Thyroid gland (tissue), 4 donors: Measurements from ENCODE around the gene GPR155.

Source experiments
- POLR2A ChIP-seq, 2 donors: fragments of 450-650 bp; IDR thresholded peaks; one replicate each; pipeline ENCODE4 v1.6.1; 2017; ENCODE audit warnings: antibody characterized with exemption in 2 of 2, mild to moderate bottlenecking in 2 of 2, moderate library complexity in 1 of 2
- TF ChIP-seq, protein P1 (sequence below), 6 experiments: fragments of 200-600 bp in 3 of 6; fragments of 450-650 bp in 3 of 6; sonication (generic) in 3 of 6; IDR thresholded peaks; one replicate each; pipeline ENCODE4 v1.5.1; 2016 to 2019; ENCODE audit warnings: antibody characterized with exemption in 6 of 6, mild to moderate bottlenecking in 2 of 6, inconsistent platforms in 1 of 6, moderate library complexity in 1 of 6

DNA sequence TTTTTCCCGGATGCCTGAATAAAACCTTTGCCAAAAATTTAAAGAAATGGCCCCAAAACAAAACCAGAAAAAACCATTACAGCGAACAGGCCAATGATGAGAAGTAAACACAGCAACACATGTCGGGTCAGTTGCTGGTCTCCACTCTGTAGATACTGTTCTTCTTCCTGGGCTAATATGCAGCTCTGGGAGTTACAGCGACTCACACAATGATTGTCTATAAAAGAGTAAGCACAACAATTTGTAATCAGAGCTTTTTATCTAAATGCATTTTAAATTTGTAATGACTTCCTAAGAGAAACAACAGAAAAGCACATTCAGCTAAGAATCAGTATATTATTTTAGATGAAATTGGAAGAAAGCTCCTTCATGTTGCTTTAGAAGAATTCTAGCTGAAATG lies 40.3 kb downstream of the GPR155 start:
- TF ChIP-seq, protein P1, sequence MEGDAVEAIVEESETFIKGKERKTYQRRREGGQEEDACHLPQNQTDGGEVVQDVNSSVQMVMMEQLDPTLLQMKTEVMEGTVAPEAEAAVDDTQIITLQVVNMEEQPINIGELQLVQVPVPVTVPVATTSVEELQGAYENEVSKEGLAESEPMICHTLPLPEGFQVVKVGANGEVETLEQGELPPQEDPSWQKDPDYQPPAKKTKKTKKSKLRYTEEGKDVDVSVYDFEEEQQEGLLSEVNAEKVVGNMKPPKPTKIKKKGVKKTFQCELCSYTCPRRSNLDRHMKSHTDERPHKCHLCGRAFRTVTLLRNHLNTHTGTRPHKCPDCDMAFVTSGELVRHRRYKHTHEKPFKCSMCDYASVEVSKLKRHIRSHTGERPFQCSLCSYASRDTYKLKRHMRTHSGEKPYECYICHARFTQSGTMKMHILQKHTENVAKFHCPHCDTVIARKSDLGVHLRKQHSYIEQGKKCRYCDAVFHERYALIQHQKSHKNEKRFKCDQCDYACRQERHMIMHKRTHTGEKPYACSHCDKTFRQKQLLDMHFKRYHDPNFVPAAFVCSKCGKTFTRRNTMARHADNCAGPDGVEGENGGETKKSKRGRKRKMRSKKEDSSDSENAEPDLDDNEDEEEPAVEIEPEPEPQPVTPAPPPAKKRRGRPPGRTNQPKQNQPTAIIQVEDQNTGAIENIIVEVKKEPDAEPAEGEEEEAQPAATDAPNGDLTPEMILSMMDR (IDR thresholded peaks at IDR 0.05) = no peak
- no peak for TF ChIP-seq POLR2A (IDR thresholded peaks at IDR 0.05)
